HCT116 (cell line): ENCODE results near the gene RNGTT. TPM values are rescaled to one million over a fixed set of nuclear protein-coding genes. Genes with fewer than 3 reads are reported as not detected.

Experiments used
- ATAC-seq: fragments of 200-7000 bp; cut with Tn5 transposase; 2 replicates; pipeline ENCODE4 v1.9.1; 2020; ENCODE audit warnings: mild to moderate bottlenecking, moderate library complexity
- BruUV-seq: library from RNA; stranded (reverse); fragments of 400-500 nt; replicated peaks from 2 replicates; lab custom pipeline; 2021; lab: Mats Ljungman, UMichigan
- CTCF ChIA-PET: fragments of 300-600 bp; sonication (Branson Sonifier 250); formaldehyde crosslinking; loops from one replicate; lab custom pipeline; 2021; ENCODE audit warnings: antibody characterized with exemption; lab: Charles Lee
- POLR2A ChIA-PET: fragments of 300-600, 350-600 bp; sonication (Branson Sonifier 250); formaldehyde crosslinking; loops from one replicate; lab custom pipeline; 2021; ENCODE audit warnings: antibody characterized with exemption; lab: Charles Lee
- RAD21 ChIA-PET, 2 experiments: fragments of 300-600 bp; sonication (Branson Sonifier 250); formaldehyde crosslinking; loops; one replicate each; lab custom pipeline; 2023; ENCODE audit warnings: low total read pairs in 2 of 2; ENCODE audit not compliant: uncharacterized antibody in 2 of 2, unreplicated experiment in 2 of 2, low non-redundant PET in 1 of 2; lab: Charles Lee
- DNase-seq: peaks from one replicate; pipeline ENCODE4 v3.0.0-alpha.2; 2010; ENCODE audit warnings: low read depth, low spot score
- H2AFZ ChIP-seq: fragments of 200-600 bp; shearing (Covaris generic), sonication (generic); 2 replicates; pipeline ENCODE4 v1.6.1; 2017; ENCODE audit warnings: low read depth, mixed run types, mixed read lengths, antibody characterized with exemption, low read length; ENCODE audit not compliant: poor library complexity, severe bottlenecking
- H3K27ac ChIP-seq: 2 replicates; pipeline ENCODE4 v1.5.1; 2012; ENCODE audit warnings: low read depth, low read length
- H3K27me3 ChIP-seq: fragments of 200-600 bp; sonication (generic); 2 replicates; pipeline ENCODE4 v1.6.1; 2016; ENCODE audit warnings: mixed run types, low read length, mixed read lengths; ENCODE audit not compliant: insufficient read depth
- H3K36me3 ChIP-seq, 2 experiments: fragments of 200-500 bp in 1 of 2; fragments of 200-600 bp in 1 of 2; sonication (Bioruptor generic) in 1 of 2; sonication (generic) in 1 of 2; 2 replicates each; pipeline versions ENCODE4 v1.5.1 to v1.6.1; 2014 to 2016; ENCODE audit warnings: low read length in 2 of 2, inconsistent platforms in 1 of 2, mixed read lengths in 1 of 2, mixed run types in 1 of 2; ENCODE audit not compliant: insufficient read depth in 2 of 2, control insufficient read depth in 1 of 2
- H3K4me1 ChIP-seq, 2 experiments: fragments of 200-600 bp in 1 of 2; sonication (generic) in 1 of 2; 2 replicates each; pipeline versions ENCODE4 v1.5.1 to v1.6.1; 2012 to 2017; ENCODE audit warnings: low read length in 2 of 2, inconsistent platforms in 1 of 2, mild to moderate bottlenecking in 1 of 2, mixed read lengths in 1 of 2, mixed run types in 1 of 2, moderate library complexity in 1 of 2; ENCODE audit not compliant: insufficient read depth in 2 of 2, control insufficient read depth in 1 of 2
- H3K4me2 ChIP-seq: fragments of 200-600 bp; sonication (generic); 2 replicates; pipeline ENCODE4 v1.6.1; 2017; ENCODE audit warnings: mixed run types, low read length, mixed read lengths
- H3K4me3 ChIP-seq, 2 experiments: fragments of 200-600 bp in 1 of 2; sonication (generic) in 1 of 2; replicated peaks in 1 of 2; 2 replicates each; pipeline ENCODE4 v1.5.1; 2011 to 2016; ENCODE audit warnings: low read length in 2 of 2, control low read depth in 1 of 2, low read depth in 1 of 2, mild to moderate bottlenecking in 1 of 2, mixed read lengths in 1 of 2, mixed run types in 1 of 2
- H3K79me2 ChIP-seq: fragments of 200-600 bp; sonication (generic); 2 replicates; pipeline ENCODE4 v1.6.1; 2017; ENCODE audit warnings: mild to moderate bottlenecking, mixed run types, low read length, moderate library complexity, mixed read lengths; ENCODE audit not compliant: insufficient read depth
- H3K9ac ChIP-seq: fragments of 200-600 bp; sonication (generic); 2 replicates; pipeline ENCODE4 v1.6.1; 2016; ENCODE audit warnings: low read length, mixed read lengths
- H3K9me2 ChIP-seq: fragments of 200-600 bp; sonication (generic), shearing (Covaris generic); 2 replicates; pipeline ENCODE4 v1.6.1; 2017; ENCODE audit warnings: mixed run types, mild to moderate bottlenecking, moderate library complexity; ENCODE audit not compliant: insufficient read depth
- H3K9me3 ChIP-seq, 2 experiments: fragments of 200-500 bp in 1 of 2; fragments of 200-600 bp in 1 of 2; sonication (Bioruptor generic) in 1 of 2; sonication (generic) in 1 of 2; 2 replicates each; pipeline ENCODE4 v1.6.1; 2014 to 2017; ENCODE audit warnings: low read length in 2 of 2, mixed read lengths in 2 of 2, inconsistent platforms in 1 of 2, low read depth in 1 of 2, mild to moderate bottlenecking in 1 of 2, mixed run types in 1 of 2, moderate library complexity in 1 of 2; ENCODE audit not compliant: control insufficient read depth in 1 of 2, insufficient read depth in 1 of 2
- H4K20me1 ChIP-seq: fragments of 200-600 bp; sonication (generic), shearing (Covaris generic); 2 replicates; pipeline ENCODE4 v1.6.1; 2017; ENCODE audit warnings: mixed run types, mild to moderate bottlenecking, moderate library complexity; ENCODE audit not compliant: insufficient read depth
- CEBPB ChIP-seq: IDR thresholded peaks from 2 replicates; pipeline ENCODE4 v1.6.1; 2012; ENCODE audit warnings: low read depth
- EGR1 ChIP-seq: IDR thresholded peaks from 2 replicates; pipeline ENCODE4 v1.6.1; 2012; ENCODE audit warnings: low read depth
- ELF1 ChIP-seq: IDR thresholded peaks from 2 replicates; pipeline ENCODE4 v1.6.1; 2012; ENCODE audit warnings: low read depth, borderline replicate concordance
- EZH2 ChIP-seq: fragments of 200-600 bp; sonication (generic); IDR thresholded peaks from 2 replicates; pipeline ENCODE4 v1.6.1; 2017; ENCODE audit warnings: antibody characterized with exemption, mixed run types
- JUND ChIP-seq: IDR thresholded peaks from 2 replicates; pipeline ENCODE4 v1.6.1; 2012
- MAX ChIP-seq: IDR thresholded peaks from 2 replicates; pipeline ENCODE4 v1.6.1; 2012
- POLR2A ChIP-seq: IDR thresholded peaks from 2 replicates; pipeline ENCODE4 v1.7.0; 2011; ENCODE audit warnings: borderline replicate concordance; ENCODE audit not compliant: insufficient read depth, insufficient read length; ENCODE audit errors: extremely low read depth
- POLR2AphosphoS5 ChIP-seq: IDR thresholded peaks from 2 replicates; pipeline ENCODE4 v1.6.1; 2011; ENCODE audit warnings: mild to moderate bottlenecking, low read depth, low read length, moderate library complexity
- RAD21 ChIP-seq: IDR thresholded peaks from 2 replicates; pipeline ENCODE4 v1.6.1; 2012; ENCODE audit warnings: low read depth, mild to moderate bottlenecking
- REST ChIP-seq: IDR thresholded peaks from 2 replicates; pipeline ENCODE4 v1.6.1; 2012; ENCODE audit warnings: low read depth
- SIN3A ChIP-seq: IDR thresholded peaks from 2 replicates; pipeline ENCODE4 v1.6.1; 2012; ENCODE audit warnings: low read depth
- SP1 ChIP-seq: IDR thresholded peaks from 2 replicates; pipeline ENCODE4 v1.6.1; 2012; ENCODE audit warnings: low read depth
- SRF ChIP-seq: IDR thresholded peaks from 2 replicates; pipeline ENCODE4 v1.6.1; 2012; ENCODE audit warnings: low read depth
- TCF7L2 ChIP-seq: IDR thresholded peaks from 2 replicates; pipeline ENCODE4 v1.7.0; 2011; ENCODE audit warnings: borderline replicate concordance, inconsistent platforms; ENCODE audit not compliant: insufficient read depth, insufficient read length; ENCODE audit errors: extremely low read depth
- ZBTB33 ChIP-seq: IDR thresholded peaks from 2 replicates; pipeline ENCODE4 v1.6.1; 2011; ENCODE audit warnings: mild to moderate bottlenecking, low read length, moderate library complexity; ENCODE audit not compliant: insufficient replicate concordance; ENCODE audit errors: extremely low read depth
- ZNF274 ChIP-seq: fragments of 200-500 bp; sonication (Bioruptor generic); IDR thresholded peaks from 2 replicates; pipeline ENCODE4 v1.6.1; 2014; ENCODE audit warnings: mild to moderate bottlenecking, low read depth, low read length, inconsistent platforms
- intact Hi-C: fragments of 100-400 bp; cut with micrococcal nuclease; formaldehyde crosslinking; loops from 2 replicates; pipeline ENCODE4 v1.10.0; 2022
- total RNA-seq: library from RNA; stranded (reverse); gene quantifications from one replicate; pipeline ENCODE4 v1.2.1, GENCODE V29; 2021; ENCODE audit not compliant: unreplicated experiment

The RNGTT gene
- total RNA-seq, 1 experiment from 2014 or later, result 23.0 TPM

GRCh38 chr6:88865275-88865674 is 98.1 kb downstream of the RNGTT start:
- ATAC-seq, result no peak
- Histone ChIP-seq H3K9me2 (no peaks in the 10 kb centered on the region), H3K27me3 (no peaks in the 10 kb centered on the region), H4K20me1 (peaks cover 3% of the 10 kb centered on the region; the same call in 1 of the 2 replicates), H3K9ac (no peak overlapping the region), H3K27ac (no peak overlapping the region), H3K79me2 (no peaks in the 10 kb centered on the region), H3K4me1 (peaks cover 0 to 8% of the 10 kb centered on the region in 2 experiments; a peak in 2 of 4 replicates), H3K4me2 (no peak overlapping the region), H2AFZ (no peak overlapping the region), H3K36me3 (no peaks in the 10 kb centered on the region), H3K4me3 (no peak overlapping the region), H3K9me3 (no peaks in the 10 kb centered on the region)
- POLR2A ChIA-PET, result no interaction called here
- TF ChIP-seq SP1 (no peak), SIN3A (no peak), CEBPB (no peak), ELF1 (no peak), TCF7L2 (no peak), RAD21 (no peak), POLR2A (no peak), EZH2 (no peak), POLR2AphosphoS5 (no peak), SRF (no peak), EGR1 (no peak), ZNF274 (no peak)
- DNase-seq, result no peak
- no TSS peak for BruUV-seq
- intact Hi-C loops, result loop anchor here (5.0 kb wide), 1 partner anchor 1473 kb away; no protein-coding TSS in a partner anchor
- RAD21 ChIA-PET, result no interaction called here
- CTCF ChIA-PET, result no interaction called here

GRCh38 chr6:88864359-88865054 is 98.9 kb downstream of the RNGTT start:
- Histone ChIP-seq H3K9me2 (no peaks in the 10 kb centered on the region), H3K4me2 (no peak overlapping the region), H3K4me3 (no peak overlapping the region), H3K9me3 (no peaks in the 10 kb centered on the region), H2AFZ (no peak overlapping the region), H3K36me3 (no peaks in the 10 kb centered on the region), H3K9ac (no peak overlapping the region), H3K27ac (no peak overlapping the region), H3K4me1 (peaks cover 0 to 8% of the 10 kb centered on the region in 2 experiments; a peak in 2 of 4 replicates), H4K20me1 (peaks cover 3% of the 10 kb centered on the region; the same call in 1 of the 2 replicates), H3K79me2 (no peaks in the 10 kb centered on the region), H3K27me3 (no peaks in the 10 kb centered on the region)
- no peak for ATAC-seq
- intact Hi-C loops, result loop anchor here (5.0 kb wide), 1 partner anchor 1472 kb away; no protein-coding TSS in a partner anchor
- ChIA-PET CTCF (no interaction called here), POLR2A (no interaction called here), RAD21 (no interaction called here)
- BruUV-seq, result no TSS peak
- DNase-seq, result no peak
- TF ChIP-seq ZNF274 (no peak), SP1 (no peak), REST (no peak), ZBTB33 (no peak), MAX (no peak), JUND (no peak)
